ENCODE results near the gene IQCK.
"Not testable (repeated sequence)": the region's sequence is repeated elsewhere in the genome, so short reads cannot be mapped to it uniquely, and the experiment has no call there.

Gene IQCK

GRCh38 chr16:19699472-19699871, 18.6 kb upstream of the IQCK start:
- DNase-seq (ENCODE audit: low read depth) = no peak

DNA sequence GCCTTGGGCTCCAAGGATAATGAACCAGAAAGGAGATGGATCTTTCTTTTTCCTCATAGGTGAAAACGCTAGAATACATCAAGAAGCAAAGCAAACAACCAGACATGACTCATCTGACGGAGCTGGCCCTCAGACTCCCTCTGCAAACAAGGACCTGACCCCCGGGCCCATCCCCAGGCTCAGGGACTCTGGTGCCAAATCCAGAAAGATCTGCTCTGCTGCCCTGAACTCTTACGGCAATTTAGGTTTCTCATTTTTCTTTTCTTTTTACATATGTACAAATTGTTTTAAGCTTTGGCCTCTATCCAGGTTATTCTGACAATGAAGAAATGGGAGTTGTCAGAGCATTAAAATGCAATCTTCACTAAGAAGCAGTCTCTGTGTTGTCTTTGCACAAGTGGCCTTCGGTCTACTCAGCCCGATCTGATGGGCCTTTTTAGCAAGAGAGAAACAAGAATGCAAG, 17.7 kb upstream of the IQCK start:
- DNase-seq (ENCODE audit: low read depth) = no peak

DNA sequence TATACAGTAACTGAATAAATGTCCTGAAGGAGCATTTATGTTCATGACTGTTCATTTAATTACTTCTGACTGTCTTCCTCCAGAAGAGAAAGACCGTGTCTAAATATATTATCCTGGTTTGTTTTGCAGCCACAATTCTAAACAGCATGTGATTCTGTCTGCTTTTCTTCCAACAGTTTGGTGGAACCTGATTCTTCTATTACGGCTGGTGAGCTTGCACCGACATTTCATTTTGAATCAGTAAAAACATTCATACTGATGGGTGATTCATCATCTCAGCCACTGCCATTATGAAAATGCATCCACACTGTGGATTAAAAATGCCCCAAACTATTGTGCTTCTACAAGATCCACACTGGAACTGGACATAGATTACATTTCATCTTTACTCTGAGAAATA, 17.0 kb upstream of the IQCK start:
- no peak for DNase-seq (ENCODE audit: low read depth)

DNA sequence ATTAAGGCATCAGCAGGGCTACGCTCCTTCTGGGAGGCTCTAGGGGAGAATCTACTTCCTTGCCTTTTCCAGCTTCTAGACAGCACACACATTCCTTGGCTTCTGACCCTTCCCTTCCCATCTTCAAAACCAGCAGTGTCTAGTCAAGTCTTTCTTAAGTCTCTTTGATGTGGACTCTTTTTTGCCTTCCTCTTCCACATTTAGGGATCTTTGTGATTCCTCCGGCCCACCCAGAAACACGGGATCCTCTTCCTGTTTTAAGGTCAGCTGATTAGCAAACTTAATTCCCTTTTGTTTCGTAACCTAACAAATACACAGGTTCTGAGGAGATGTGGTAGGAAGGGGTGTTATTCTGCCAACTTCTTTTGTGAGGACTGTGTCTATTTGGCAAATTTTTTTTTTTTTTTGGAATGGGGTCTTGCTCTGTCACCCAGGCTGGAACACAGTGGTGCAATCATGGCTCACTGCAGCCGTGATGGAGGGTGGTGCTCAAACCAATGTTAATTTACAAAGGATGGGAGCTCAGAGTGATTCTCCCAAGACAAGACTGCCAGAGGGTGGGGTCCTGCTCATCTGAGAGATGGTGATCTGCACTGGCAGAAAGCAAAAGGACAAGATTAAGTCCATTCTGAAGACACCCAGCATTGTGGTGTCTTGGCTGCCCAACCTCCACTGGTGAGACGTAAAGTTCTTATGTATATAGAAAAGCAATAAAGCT, 14.7 kb upstream of the IQCK start:
- no peak for DNase-seq (ENCODE audit: low read depth)

GRCh38 chr16:19704321-19705145, 13.5 kb upstream of the IQCK start:
- no peak for DNase-seq (ENCODE audit: low read depth)

- DNase-seq (ENCODE audit: low read depth) = no peak
These were observed 12.9 kb upstream of the IQCK start for GRCh38 chr16:19705146-19705501.

DNA sequence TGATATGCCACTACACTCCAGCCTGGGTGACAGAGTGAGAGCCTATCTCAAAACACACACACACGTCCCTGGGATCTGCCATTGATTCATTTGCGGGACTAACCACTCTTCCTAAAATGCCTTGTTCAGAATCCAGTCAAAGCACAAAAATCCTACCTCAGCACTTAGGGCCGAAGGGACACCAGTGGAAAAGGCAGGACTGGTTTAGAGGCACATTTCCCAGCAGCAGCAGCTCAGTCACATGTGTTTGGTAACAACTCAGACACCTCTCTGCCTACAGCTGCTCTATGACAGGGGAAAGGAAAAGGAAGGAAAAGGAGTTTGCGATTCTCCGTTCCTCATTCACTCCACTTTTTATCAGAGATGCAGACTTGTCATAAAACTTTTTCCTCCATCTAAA, 12.2 kb upstream of the IQCK start:
- DNase-seq (ENCODE audit: low read depth) = no peak

GRCh38 chr16:19706846-19707245, 11.2 kb upstream of the IQCK start:
- no peak for DNase-seq (ENCODE audit: low read depth)

DNA sequence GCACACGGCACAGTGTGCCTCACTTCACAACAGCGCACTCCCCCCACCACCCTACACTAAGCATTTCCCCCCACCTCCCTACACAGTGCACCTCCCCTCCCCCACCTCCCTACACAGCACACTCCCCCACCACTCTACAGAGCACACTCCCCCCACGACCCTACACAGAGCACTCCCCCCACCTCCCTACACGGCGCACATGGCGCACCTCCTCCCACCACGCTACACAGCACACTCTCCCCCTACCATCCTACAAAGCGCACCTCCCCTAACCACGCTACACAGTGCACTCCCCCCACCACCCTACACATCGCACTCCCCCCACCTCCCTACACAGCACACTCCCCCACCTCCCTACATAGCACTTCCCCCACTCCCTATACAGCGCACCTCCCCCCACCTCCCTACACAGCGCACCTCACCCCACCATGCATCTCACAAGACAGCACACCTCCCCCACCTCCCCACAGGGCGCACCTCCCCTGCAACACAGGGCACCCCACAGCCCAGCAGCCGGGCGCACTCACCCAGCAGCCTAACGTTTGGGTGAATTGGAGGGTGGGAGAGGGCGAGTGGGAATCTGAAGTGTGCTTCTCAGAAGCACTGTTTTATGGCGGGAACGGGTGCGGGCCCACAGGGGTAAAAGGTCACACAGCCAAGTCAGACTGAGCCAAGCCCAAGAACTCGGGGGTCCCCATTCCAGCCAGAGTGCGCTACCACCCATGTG, 10.3 kb upstream of the IQCK start:
- no peak for DNase-seq (ENCODE audit: low read depth)

- DNase-seq (ENCODE audit: low read depth) = no peak
These were observed 9.5 kb upstream of the IQCK start for GRCh38 chr16:19708296-19709205.

DNA sequence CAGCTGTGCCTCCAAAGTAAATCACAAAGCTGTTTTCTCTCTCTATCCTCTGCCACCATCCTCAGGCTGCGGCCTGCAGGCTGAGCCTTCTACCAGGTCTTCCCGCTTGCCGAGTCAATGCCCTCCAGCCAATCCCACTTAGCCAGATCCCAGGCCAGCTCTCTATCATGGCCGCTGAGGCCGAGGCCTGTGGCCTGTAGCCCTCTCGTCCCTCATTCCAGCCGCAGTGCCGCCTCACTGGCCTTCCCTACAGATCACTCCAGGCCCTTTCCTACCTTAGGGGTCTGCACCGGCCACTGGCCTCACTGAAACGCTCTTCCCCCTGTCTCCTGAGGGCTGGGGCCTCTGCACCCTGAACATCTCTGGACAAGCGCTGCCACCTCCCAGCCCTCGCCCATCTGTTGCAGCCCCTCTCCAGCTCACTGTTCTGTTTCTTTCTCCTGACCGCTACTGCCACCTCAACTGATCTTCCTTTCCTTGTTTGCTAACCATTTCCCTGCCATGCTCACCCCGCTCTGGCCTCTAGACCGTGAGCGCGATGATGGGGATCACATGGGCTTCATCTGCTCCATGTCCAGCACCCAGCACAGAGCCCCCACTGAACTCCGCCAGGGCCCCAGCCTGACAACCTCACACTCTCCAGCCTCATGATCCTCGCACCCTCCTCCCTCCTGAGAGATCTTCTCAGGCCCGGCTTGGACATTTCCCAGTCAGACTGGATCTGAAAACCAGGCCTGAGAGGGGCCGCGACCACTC, 8.5 kb upstream of the IQCK start:
- no peak for DNase-seq (ENCODE audit: low read depth)

DNA sequence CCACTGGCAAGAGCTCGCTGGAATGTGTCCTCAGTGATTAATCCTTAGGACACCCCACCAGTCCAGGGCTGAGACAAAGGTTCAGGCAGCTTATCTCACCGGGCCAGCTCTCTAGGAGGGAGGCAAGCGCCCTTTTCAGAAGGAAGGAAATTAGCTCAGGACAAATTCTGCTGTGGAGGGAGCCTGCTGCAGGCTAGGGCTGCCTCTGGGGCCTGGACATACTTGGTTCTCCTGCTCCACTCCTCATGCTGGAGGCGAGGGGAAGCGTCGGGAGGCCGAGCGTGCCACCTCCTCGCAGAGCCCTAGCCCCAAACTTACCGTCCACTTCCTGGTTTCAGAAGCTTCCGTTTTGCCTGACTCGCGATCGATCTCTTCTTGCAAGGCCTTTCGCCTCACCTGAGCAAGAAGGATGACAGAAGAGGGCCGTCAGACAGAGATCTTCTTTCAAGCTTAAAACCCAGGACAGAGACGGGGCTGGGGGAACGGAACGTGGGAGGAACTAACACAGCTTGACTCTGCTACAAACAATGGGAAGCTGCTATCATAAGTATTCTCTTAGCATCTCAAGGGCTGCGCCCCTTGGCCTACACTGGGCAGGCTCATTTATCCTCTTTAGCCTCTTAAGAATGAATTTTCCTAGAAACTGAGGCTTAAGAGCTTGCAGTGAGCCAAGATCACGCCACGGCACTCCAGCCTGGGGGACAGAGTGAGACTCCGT, 7.7 kb upstream of the IQCK start:
- DNase-seq (ENCODE audit: low read depth) = no peak

GRCh38 chr16:19710991-19711545, 7.0 kb upstream of the IQCK start:
- no peak for DNase-seq (ENCODE audit: low read depth)

DNA sequence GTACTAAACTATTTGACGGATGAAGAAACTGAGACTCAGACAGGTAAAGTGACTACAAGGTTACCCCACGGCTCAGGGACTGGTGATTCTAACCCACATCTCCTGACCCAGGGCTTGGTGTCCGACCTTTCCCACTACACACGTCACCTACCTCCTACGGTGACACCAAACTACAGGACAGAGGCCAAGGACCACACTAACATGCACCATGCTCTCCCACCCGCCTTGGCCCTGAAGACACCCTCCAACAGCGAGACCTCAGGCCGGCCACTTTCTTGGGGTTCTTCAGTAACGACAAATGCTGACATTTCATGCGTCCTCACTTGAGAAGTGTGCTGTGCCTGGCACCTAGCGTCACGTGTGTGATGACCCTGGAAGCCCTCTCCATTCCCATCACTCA, 6.4 kb upstream of the IQCK start:
- DNase-seq (ENCODE audit: low read depth) = no peak

- no peak for DNase-seq (ENCODE audit: low read depth)
These were observed 5.5 kb upstream of the IQCK start for GRCh38 chr16:19712418-19713058.

DNA sequence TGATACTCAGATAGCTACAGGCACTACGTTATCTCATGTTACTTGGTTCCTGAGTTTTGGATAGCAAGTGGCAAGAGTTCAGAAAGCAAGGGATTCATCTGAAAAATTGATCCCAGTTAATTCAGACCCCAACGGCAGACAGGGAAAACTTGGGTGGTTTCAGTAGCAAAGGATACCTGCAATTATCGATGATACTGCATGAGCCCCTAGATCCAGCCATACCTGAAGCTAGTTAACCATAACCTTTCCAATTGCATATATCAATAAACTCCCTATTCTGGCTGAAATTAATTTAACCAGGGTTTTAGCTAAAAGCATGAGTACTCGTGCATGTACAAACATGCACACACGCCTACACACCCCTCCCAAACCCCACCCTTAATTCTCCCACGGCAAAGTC, 4.4 kb upstream of the IQCK start:
- DNase-seq (ENCODE audit: low read depth) = no peak

DNA sequence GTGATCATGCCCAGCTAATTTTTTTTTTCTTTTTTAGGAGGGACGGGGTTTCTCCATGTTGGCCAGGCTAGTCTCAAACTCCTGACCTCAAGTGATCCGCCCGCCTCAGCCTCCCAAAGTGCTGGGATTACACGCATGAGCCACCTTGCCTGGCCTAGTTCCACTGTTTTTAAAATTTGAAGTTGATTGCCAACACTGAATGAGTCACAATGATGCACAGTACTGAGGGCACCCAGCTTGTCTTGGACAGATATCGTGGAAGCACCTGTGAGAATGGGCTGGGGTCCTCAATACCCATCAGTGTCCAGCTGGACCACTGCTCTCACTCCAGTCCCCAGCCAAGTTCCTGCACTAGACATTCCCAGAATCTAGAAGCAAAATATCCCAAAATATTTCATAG, 2.5 kb upstream of the IQCK start:
- DNase-seq (ENCODE audit: low read depth) = no peak

GRCh38 chr16:19716183-19716582, 1.9 kb upstream of the IQCK start:
- no peak for DNase-seq (ENCODE audit: low read depth)

GRCh38 chr16:19716728-19717127, 1.3 kb upstream of the IQCK start:
- DNase-seq (ENCODE audit: low read depth) = not testable (repeated sequence)

DNA sequence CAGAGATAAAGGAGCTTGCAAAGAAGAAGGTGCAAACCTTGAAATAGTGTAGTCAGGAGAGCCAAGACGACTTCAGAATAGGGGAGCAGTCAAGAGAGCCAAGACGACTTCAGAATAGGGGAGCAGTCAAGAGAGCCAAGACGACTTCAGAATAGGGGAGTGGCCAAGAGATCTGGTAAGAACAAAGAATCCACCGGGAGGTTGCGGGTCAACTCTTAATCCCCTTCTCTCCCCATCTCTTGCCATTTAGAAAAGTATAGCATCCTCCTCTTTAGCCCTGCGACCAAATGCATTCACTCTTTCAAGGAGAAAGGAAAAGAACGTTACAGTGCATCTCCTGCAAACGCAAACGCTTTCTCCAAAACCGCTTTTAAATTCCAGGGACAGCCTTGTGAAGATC, 757 bp upstream of the IQCK start:
- DNase-seq (ENCODE audit: low read depth) = no peak

Measured in stromal cell of bone marrow (primary cell).